HCT116 (cell line): Measurements from ENCODE around the gene MAP4K4. TPM values are rescaled to one million over a fixed set of nuclear protein-coding genes. Genes with fewer than 3 reads are reported as not detected.

Experiments used
- ATAC-seq: fragments of 200-7000 bp; cut with Tn5 transposase; 2 replicates; pipeline ENCODE4 v1.9.1; 2020; ENCODE audit warnings: mild to moderate bottlenecking, moderate library complexity
- BruUV-seq: library from RNA; stranded (reverse); fragments of 400-500 nt; replicated peaks from 2 replicates; lab custom pipeline; 2021; lab: Mats Ljungman, UMichigan
- CTCF ChIA-PET: fragments of 300-600 bp; sonication (Branson Sonifier 250); formaldehyde crosslinking; loops from one replicate; lab custom pipeline; 2021; ENCODE audit warnings: antibody characterized with exemption; lab: Charles Lee
- POLR2A ChIA-PET: fragments of 300-600, 350-600 bp; sonication (Branson Sonifier 250); formaldehyde crosslinking; loops from one replicate; lab custom pipeline; 2021; ENCODE audit warnings: antibody characterized with exemption; lab: Charles Lee
- RAD21 ChIA-PET, 2 experiments: fragments of 300-600 bp; sonication (Branson Sonifier 250); formaldehyde crosslinking; loops; one replicate each; lab custom pipeline; 2023; ENCODE audit warnings: low total read pairs in 2 of 2; ENCODE audit not compliant: uncharacterized antibody in 2 of 2, unreplicated experiment in 2 of 2, low non-redundant PET in 1 of 2; lab: Charles Lee
- DNase-seq: peaks from one replicate; pipeline ENCODE4 v3.0.0-alpha.2; 2010; ENCODE audit warnings: low read depth, low spot score
- H2AFZ ChIP-seq: fragments of 200-600 bp; shearing (Covaris generic), sonication (generic); 2 replicates; pipeline ENCODE4 v1.6.1; 2017; ENCODE audit warnings: low read depth, mixed run types, mixed read lengths, antibody characterized with exemption, low read length; ENCODE audit not compliant: poor library complexity, severe bottlenecking
- H3K27ac ChIP-seq: 2 replicates; pipeline ENCODE4 v1.5.1; 2012; ENCODE audit warnings: low read depth, low read length
- H3K27me3 ChIP-seq: fragments of 200-600 bp; sonication (generic); 2 replicates; pipeline ENCODE4 v1.6.1; 2016; ENCODE audit warnings: mixed run types, low read length, mixed read lengths; ENCODE audit not compliant: insufficient read depth
- H3K36me3 ChIP-seq, 2 experiments: fragments of 200-500 bp in 1 of 2; fragments of 200-600 bp in 1 of 2; sonication (Bioruptor generic) in 1 of 2; sonication (generic) in 1 of 2; 2 replicates each; pipeline versions ENCODE4 v1.5.1 to v1.6.1; 2014 to 2016; ENCODE audit warnings: low read length in 2 of 2, inconsistent platforms in 1 of 2, mixed read lengths in 1 of 2, mixed run types in 1 of 2; ENCODE audit not compliant: insufficient read depth in 2 of 2, control insufficient read depth in 1 of 2
- H3K4me1 ChIP-seq, 2 experiments: fragments of 200-600 bp in 1 of 2; sonication (generic) in 1 of 2; 2 replicates each; pipeline versions ENCODE4 v1.5.1 to v1.6.1; 2012 to 2017; ENCODE audit warnings: low read length in 2 of 2, inconsistent platforms in 1 of 2, mild to moderate bottlenecking in 1 of 2, mixed read lengths in 1 of 2, mixed run types in 1 of 2, moderate library complexity in 1 of 2; ENCODE audit not compliant: insufficient read depth in 2 of 2, control insufficient read depth in 1 of 2
- H3K4me2 ChIP-seq: fragments of 200-600 bp; sonication (generic); 2 replicates; pipeline ENCODE4 v1.6.1; 2017; ENCODE audit warnings: mixed run types, low read length, mixed read lengths
- H3K4me3 ChIP-seq, 2 experiments: fragments of 200-600 bp in 1 of 2; sonication (generic) in 1 of 2; replicated peaks in 1 of 2; 2 replicates each; pipeline ENCODE4 v1.5.1; 2011 to 2016; ENCODE audit warnings: low read length in 2 of 2, control low read depth in 1 of 2, low read depth in 1 of 2, mild to moderate bottlenecking in 1 of 2, mixed read lengths in 1 of 2, mixed run types in 1 of 2
- H3K79me2 ChIP-seq: fragments of 200-600 bp; sonication (generic); 2 replicates; pipeline ENCODE4 v1.6.1; 2017; ENCODE audit warnings: mild to moderate bottlenecking, mixed run types, low read length, moderate library complexity, mixed read lengths; ENCODE audit not compliant: insufficient read depth
- H3K9ac ChIP-seq: fragments of 200-600 bp; sonication (generic); 2 replicates; pipeline ENCODE4 v1.6.1; 2016; ENCODE audit warnings: low read length, mixed read lengths
- H3K9me2 ChIP-seq: fragments of 200-600 bp; sonication (generic), shearing (Covaris generic); 2 replicates; pipeline ENCODE4 v1.6.1; 2017; ENCODE audit warnings: mixed run types, mild to moderate bottlenecking, moderate library complexity; ENCODE audit not compliant: insufficient read depth
- H3K9me3 ChIP-seq, 2 experiments: fragments of 200-500 bp in 1 of 2; fragments of 200-600 bp in 1 of 2; sonication (Bioruptor generic) in 1 of 2; sonication (generic) in 1 of 2; 2 replicates each; pipeline ENCODE4 v1.6.1; 2014 to 2017; ENCODE audit warnings: low read length in 2 of 2, mixed read lengths in 2 of 2, inconsistent platforms in 1 of 2, low read depth in 1 of 2, mild to moderate bottlenecking in 1 of 2, mixed run types in 1 of 2, moderate library complexity in 1 of 2; ENCODE audit not compliant: control insufficient read depth in 1 of 2, insufficient read depth in 1 of 2
- H4K20me1 ChIP-seq: fragments of 200-600 bp; sonication (generic), shearing (Covaris generic); 2 replicates; pipeline ENCODE4 v1.6.1; 2017; ENCODE audit warnings: mixed run types, mild to moderate bottlenecking, moderate library complexity; ENCODE audit not compliant: insufficient read depth
- CBX3 ChIP-seq: IDR thresholded peaks from 2 replicates; pipeline ENCODE4 v1.6.1; 2012; ENCODE audit warnings: low read depth
- CEBPB ChIP-seq: IDR thresholded peaks from 2 replicates; pipeline ENCODE4 v1.6.1; 2012; ENCODE audit warnings: low read depth
- CTCF ChIP-seq, 3 experiments: fragments of 200-600 bp in 1 of 3; sonication (generic) in 1 of 3; IDR thresholded peaks in 2 of 3; conservative IDR thresholded peaks in 1 of 3; 2 replicates each; pipeline ENCODE4 v1.5.1; 2012 to 2017; ENCODE audit warnings: low read depth in 2 of 3, low read length in 2 of 3, antibody characterized with exemption in 1 of 3, borderline replicate concordance in 1 of 3, control low read depth in 1 of 3, mild to moderate bottlenecking in 1 of 3, mixed read lengths in 1 of 3, mixed run types in 1 of 3, moderate library complexity in 1 of 3; ENCODE audit not compliant: insufficient read depth in 1 of 3
- EGR1 ChIP-seq: IDR thresholded peaks from 2 replicates; pipeline ENCODE4 v1.6.1; 2012; ENCODE audit warnings: low read depth
- JUND ChIP-seq: IDR thresholded peaks from 2 replicates; pipeline ENCODE4 v1.6.1; 2012
- POLR2A ChIP-seq: IDR thresholded peaks from 2 replicates; pipeline ENCODE4 v1.7.0; 2011; ENCODE audit warnings: borderline replicate concordance; ENCODE audit not compliant: insufficient read depth, insufficient read length; ENCODE audit errors: extremely low read depth
- POLR2AphosphoS5 ChIP-seq: IDR thresholded peaks from 2 replicates; pipeline ENCODE4 v1.6.1; 2011; ENCODE audit warnings: mild to moderate bottlenecking, low read depth, low read length, moderate library complexity
- RAD21 ChIP-seq: IDR thresholded peaks from 2 replicates; pipeline ENCODE4 v1.6.1; 2012; ENCODE audit warnings: low read depth, mild to moderate bottlenecking
- SIN3A ChIP-seq: IDR thresholded peaks from 2 replicates; pipeline ENCODE4 v1.6.1; 2012; ENCODE audit warnings: low read depth
- ZFX ChIP-seq: fragments of 450-650 bp; IDR thresholded peaks from 2 replicates; pipeline ENCODE4 v1.6.1; 2017
- intact Hi-C: fragments of 100-400 bp; cut with micrococcal nuclease; formaldehyde crosslinking; loops from 2 replicates; pipeline ENCODE4 v1.10.0; 2022
- total RNA-seq: library from RNA; stranded (reverse); gene quantifications from one replicate; pipeline ENCODE4 v1.2.1, GENCODE V29; 2021; ENCODE audit not compliant: unreplicated experiment

Gene MAP4K4
- total RNA-seq, 1 experiment from 2014 or later: 62.3 TPM

GRCh38 chr2:101699755-101700461 lies 2.4 kb downstream of the MAP4K4 start:
- no peak for ATAC-seq
- Histone ChIP-seq H3K4me2 (peak overlapping the region; percentile 82; the same call in 1 of the 2 replicates), H3K4me3 (no peak overlapping the region), H4K20me1 (no peaks in the 10 kb centered on the region), H3K4me1 (peaks cover 17 to 42% of the 10 kb centered on the region in 2 experiments; a peak in 3 of 4 replicates), H3K9me3 (no peaks in the 10 kb centered on the region), H3K9me2 (no peaks in the 10 kb centered on the region), H3K36me3 (peaks cover 0 to 5% of the 10 kb centered on the region in 2 experiments; a peak in 1 of 4 replicates), H3K79me2 (peaks cover 65% of the 10 kb centered on the region), H2AFZ (no peak overlapping the region), H3K27ac (no peak overlapping the region), H3K27me3 (no peaks in the 10 kb centered on the region), H3K9ac (no peak overlapping the region)
- ChIA-PET RAD21 (no interaction called here), POLR2A (no interaction called here), CTCF (no interaction called here)
- DNase-seq: no peak
- no TSS peak for BruUV-seq
- intact Hi-C loops: loop anchor here (5.0 kb wide), 1 partner anchor 358 kb away; no protein-coding TSS in a partner anchor
- TF ChIP-seq POLR2AphosphoS5: no peak
- no peak for TF ChIP-seq POLR2A
- TF ChIP-seq EGR1: no peak
- no peak for TF ChIP-seq ZFX
- TF ChIP-seq CTCF (IDR thresholded peaks at IDR 0.05 in 2 of 3, conservative IDR thresholded peaks at IDR 0.05 in 1 of 3; ENCODE audit: borderline replicate concordance in 1 of 3, insufficient read depth in 1 of 3, low read depth in 2 of 3, low read length in 2 of 3): no peak
- no peak for TF ChIP-seq CEBPB
- no peak for TF ChIP-seq JUND
- TF ChIP-seq CBX3: no peak
- TF ChIP-seq SIN3A: no peak
- TF ChIP-seq RAD21: no peak
